Peyer's patch (tissue), 4 donors: Measurements from ENCODE around the gene MORF4L2. TPM values are rescaled to one million over a fixed set of nuclear protein-coding genes. Genes with fewer than 3 reads are reported as not detected.
"Not testable (repeated sequence)": the region's sequence is repeated elsewhere in the genome, so short reads cannot be mapped to it uniquely, and the experiment has no call there.

Source experiments
- DNase-seq, 3 donors: peaks; one replicate each; pipeline ENCODE4 v3.0.0-alpha.2; 2017 to 2019
- H3K27ac ChIP-seq, 4 donors: fragments of 200-600 bp; sonication (generic); one replicate each; pipeline ENCODE4 v1.5.1; 2016 to 2019
- H3K27me3 ChIP-seq, 2 donors: fragments of 200-600 bp; sonication (generic); one replicate each; pipeline ENCODE4 v1.5.1; 2019
- H3K36me3 ChIP-seq, 3 donors: fragments of 200-600 bp; sonication (generic); one replicate each; pipeline ENCODE4 v1.5.1; 2016 to 2019
- H3K4me1 ChIP-seq, 4 donors: fragments of 200-600 bp; sonication (generic); one replicate each; pipeline ENCODE4 v1.5.1; 2016 to 2019
- H3K4me3 ChIP-seq, 4 donors: fragments of 200-600 bp; sonication (generic); 1 replicate in 3 of 4; 2 replicates in 1 of 4; pipeline ENCODE4 v1.5.1; 2016 to 2019; ENCODE audit warnings: mild to moderate bottlenecking in 1 of 4
- H3K9me3 ChIP-seq, 4 donors: fragments of 200-600 bp; sonication (generic); one replicate each; pipeline ENCODE4 v1.5.1; 2016 to 2019; ENCODE audit warnings: mild to moderate bottlenecking in 1 of 4
- POLR2A ChIP-seq, 2 donors: fragments of 450-650 bp; IDR thresholded peaks; one replicate each; pipeline ENCODE4 v1.5.1; 2017; ENCODE audit warnings: antibody characterized with exemption in 2 of 2, mild to moderate bottlenecking in 2 of 2, moderate library complexity in 2 of 2
- total RNA-seq, 4 donors: library from RNA; depleted of rRNA; stranded (reverse); fragments of >200 nt; gene quantifications; one replicate each; pipeline ENCODE4 v1.1.0, GENCODE V29; 2016
- TF ChIP-seq, protein P1 (sequence below), 6 experiments: fragments of 450-650 bp in 4 of 6; fragments of 200-600 bp in 2 of 6; sonication (generic) in 1 of 6; IDR thresholded peaks; one replicate each; pipeline ENCODE4 v1.5.1; 2017 to 2019; ENCODE audit warnings: antibody characterized with exemption in 6 of 6, mild to moderate bottlenecking in 3 of 6, moderate library complexity in 1 of 6

Gene MORF4L2
- total RNA-seq, 4 donors from 2014 or later, result 113 to 280 (median 168) TPM

DNA sequence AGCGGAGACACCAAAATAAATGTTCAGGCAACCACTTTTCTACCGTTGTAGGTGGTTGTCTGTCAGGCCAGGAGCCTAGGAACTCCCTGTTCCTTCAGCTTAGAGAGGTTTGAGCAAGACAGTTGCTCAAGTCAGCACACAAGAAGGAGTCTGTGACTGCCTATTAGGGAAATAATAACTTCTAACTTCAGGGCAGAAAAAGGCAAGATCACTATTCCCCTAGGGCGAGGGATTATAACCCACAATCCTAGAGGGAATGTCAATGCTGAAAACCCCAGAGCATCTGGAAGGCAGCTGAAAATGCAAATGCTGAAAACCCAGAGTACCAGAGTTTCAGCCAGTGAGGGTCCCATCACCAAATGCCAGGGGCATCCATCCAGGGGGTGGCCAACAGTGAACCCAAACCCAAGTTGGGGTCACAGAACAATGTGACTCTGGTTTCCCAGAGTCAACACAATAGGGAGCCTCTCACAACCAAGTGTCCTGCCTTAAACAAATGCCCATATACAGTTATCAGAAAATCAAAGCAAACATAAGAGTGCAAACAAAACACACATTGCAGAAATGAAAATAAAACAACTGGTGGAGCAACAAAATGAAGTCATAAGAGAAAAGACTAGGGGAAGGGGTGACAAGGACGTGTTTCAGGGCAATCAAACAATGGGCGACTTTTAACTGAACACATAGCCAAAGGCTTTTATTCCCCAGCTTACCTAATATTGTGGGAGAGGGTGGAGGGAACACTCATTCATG, 27.6 kb downstream of the MORF4L2 start:
- H3K27ac ChIP-seq, result no peak overlapping the region
- TF ChIP-seq POLR2A (IDR thresholded peaks at IDR 0.05), result no peak
- TF ChIP-seq, protein P1, sequence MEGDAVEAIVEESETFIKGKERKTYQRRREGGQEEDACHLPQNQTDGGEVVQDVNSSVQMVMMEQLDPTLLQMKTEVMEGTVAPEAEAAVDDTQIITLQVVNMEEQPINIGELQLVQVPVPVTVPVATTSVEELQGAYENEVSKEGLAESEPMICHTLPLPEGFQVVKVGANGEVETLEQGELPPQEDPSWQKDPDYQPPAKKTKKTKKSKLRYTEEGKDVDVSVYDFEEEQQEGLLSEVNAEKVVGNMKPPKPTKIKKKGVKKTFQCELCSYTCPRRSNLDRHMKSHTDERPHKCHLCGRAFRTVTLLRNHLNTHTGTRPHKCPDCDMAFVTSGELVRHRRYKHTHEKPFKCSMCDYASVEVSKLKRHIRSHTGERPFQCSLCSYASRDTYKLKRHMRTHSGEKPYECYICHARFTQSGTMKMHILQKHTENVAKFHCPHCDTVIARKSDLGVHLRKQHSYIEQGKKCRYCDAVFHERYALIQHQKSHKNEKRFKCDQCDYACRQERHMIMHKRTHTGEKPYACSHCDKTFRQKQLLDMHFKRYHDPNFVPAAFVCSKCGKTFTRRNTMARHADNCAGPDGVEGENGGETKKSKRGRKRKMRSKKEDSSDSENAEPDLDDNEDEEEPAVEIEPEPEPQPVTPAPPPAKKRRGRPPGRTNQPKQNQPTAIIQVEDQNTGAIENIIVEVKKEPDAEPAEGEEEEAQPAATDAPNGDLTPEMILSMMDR (IDR thresholded peaks at IDR 0.05), result no peak
- DNase-seq, result no peak

DNA sequence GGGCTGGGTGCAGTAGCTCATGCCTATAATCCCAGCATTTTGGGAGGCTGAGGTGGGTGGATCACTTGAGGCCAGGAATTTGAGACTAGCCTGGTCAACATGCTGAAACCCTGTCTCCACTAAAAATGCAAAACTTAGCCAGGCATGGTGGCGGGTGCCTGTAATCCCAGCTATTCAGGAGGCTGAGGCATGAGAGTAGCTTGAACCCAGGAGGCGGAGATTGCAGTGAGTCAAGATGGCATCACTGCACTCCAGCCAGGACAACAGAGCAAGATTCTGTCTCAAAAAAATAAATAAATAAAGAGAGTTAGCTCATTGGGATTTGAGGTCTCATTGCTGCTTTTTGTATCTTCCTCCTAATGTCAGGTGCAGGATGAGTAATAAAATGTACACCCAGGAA, 29.4 kb downstream of the MORF4L2 start:
- not testable (repeated sequence) for DNase-seq, H3K4me3 ChIP-seq, H3K36me3 ChIP-seq, H3K27ac ChIP-seq, H3K4me1 ChIP-seq, H3K9me3 ChIP-seq, H3K27me3 ChIP-seq

More for the DNA sequence above, 27.6 kb downstream of the MORF4L2 start:
- Histone ChIP-seq H3K36me3 (no peaks in the 10 kb centered on the region), H3K9me3 (no peaks in the 10 kb centered on the region), H3K4me3 (no peak overlapping the region), H3K27me3 (no peaks in the 10 kb centered on the region), H3K4me1 (no peaks in the 10 kb centered on the region)

DNA sequence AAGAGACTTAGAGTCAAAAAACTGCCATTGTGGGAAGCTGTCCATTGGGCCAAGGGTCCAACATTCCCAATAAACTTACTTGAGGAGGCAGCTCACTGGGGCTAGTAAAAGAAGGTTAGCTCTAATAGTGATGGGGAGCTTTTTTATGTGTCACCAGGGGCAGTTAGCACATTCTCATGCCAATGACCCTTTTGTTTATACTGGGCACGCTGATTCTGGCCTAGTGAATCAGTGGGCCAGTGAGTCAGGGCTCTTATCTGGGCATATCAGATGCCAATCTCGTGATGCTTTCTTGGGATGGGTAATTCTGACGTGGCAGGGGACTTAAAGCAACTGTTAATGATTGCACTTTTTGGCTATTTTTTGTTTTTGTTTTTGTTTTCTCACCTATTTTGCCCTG, 29.9 kb downstream of the MORF4L2 start:
- TF ChIP-seq, protein P1 (IDR thresholded peaks at IDR 0.05), result no peak
- TF ChIP-seq POLR2A (IDR thresholded peaks at IDR 0.05), result no peak
- no peaks in the 10 kb centered on the region for H3K9me3 ChIP-seq

DNA sequence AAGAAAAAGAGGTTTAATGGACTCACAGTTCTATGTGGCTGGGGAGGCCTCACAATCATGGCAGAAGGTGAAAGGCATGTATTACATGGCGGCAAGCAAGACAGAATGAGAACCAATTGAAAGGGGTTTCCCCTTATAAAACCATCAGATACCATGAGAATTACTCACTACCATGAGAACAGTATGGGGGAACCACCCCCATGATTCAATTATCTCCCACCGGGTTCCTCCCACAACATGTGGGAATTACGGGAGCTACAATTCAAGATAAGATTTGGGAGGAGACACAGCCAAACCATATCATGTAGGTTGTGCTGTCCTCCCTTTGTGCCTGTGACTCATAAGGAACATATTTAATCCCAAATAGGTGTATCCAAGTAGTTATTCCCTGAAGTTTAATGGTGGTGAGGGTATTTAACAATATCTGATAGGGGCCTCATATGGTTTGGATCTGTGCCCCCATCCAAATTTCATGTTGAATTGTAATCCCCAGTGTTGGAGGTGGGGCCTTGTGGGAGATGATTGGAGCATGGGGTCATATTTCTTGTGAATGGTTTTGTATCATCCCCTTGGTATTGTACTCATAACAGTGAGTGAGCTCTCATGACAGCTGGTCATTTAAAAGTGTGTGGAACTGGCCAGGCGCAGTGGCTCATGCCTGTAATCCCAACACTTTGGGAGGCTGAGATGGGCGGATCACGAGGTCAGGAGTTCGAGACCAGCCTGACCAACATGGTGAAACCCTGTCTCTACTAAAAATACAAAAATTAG, 31.1 kb downstream of the MORF4L2 start:
- not testable (repeated sequence) for H3K4me3 ChIP-seq, H3K9me3 ChIP-seq, DNase-seq, H3K4me1 ChIP-seq, H3K36me3 ChIP-seq, H3K27ac ChIP-seq, H3K27me3 ChIP-seq

More for the DNA sequence above, 29.9 kb downstream of the MORF4L2 start:
- Histone ChIP-seq H3K4me3 (no peak overlapping the region), H3K36me3 (no peaks in the 10 kb centered on the region), H3K27ac (no peak overlapping the region), H3K4me1 (no peaks in the 10 kb centered on the region), H3K27me3 (no peaks in the 10 kb centered on the region)
- no peak for DNase-seq

DNA sequence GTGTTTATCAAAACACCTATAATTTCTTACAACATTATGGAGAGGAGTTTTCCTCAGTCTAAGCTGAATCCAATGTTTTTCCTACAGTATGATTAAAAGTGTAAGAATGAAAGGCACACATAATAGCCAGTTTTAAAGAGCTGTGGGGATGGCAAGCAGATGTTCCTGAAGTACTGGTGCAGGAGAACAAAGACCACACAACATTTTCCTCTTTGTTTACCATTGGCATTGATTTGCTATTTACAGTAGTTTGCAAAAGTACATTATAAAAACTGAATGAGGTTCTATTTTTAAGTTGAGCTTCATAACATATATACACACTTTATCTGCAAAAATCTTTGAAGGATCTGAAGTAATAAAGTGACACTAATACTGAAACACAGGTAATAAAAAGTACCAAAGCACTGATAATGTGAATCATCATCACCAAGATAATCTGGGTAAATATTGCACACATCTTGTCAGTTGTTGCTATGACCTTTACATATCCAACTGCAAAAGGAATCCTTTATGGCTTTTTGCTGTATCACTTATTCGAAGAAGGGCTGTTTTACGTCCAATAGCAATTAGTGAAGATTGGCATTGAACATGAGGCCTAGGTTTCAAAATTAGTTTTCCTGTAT, 35.2 kb downstream of the MORF4L2 start:
- no peak for TF ChIP-seq POLR2A (IDR thresholded peaks at IDR 0.05)
- TF ChIP-seq, protein P1 (IDR thresholded peaks at IDR 0.05), result no peak
- no peaks in the 10 kb centered on the region for H3K36me3 ChIP-seq
- no peak overlapping the region for H3K4me3 ChIP-seq
- no peaks in the 10 kb centered on the region for H3K4me1 ChIP-seq
- DNase-seq, result no peak
- H3K27ac ChIP-seq, result no peak overlapping the region
- no peaks in the 10 kb centered on the region for H3K9me3 ChIP-seq
- H3K27me3 ChIP-seq, result no peaks in the 10 kb centered on the region

DNA sequence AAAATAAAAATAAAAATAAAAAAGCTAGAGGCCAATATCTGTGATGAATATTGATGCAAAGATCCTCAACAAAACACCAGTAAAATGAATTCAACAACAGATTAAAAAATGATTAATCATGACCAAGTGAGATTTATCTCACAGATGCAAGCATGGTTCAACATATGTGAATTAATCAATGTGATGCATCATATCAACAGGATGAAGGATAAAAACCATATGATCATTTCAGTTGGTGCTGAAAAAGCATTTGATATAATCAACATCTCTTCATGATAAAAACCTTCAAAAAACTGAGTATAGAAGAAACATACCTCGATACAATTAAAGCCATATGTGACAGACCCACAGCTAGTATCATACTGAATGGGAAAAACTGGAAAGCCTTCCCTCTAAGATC, 38.9 kb downstream of the MORF4L2 start:
- no peak for TF ChIP-seq POLR2A (IDR thresholded peaks at IDR 0.05)

DNA sequence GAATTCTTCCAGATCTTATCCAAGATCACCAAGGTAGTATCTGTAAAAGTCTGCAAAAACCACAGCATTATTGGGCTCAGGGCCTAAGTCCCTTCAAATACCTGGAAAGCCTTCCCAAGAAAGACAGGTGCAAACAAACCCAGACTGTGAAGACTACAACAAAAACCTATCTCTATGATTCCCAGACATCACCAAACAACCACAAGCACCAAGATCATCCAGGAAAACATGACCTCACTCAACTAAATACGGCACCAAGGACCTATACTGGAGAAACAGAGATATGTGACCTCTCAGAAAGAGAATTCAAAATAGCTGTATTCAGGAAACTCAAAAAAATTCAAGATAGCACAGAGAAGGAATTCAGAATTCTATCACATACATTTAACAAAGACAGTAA, 42.4 kb downstream of the MORF4L2 start:
- Histone ChIP-seq H3K4me3 (no peak overlapping the region), H3K27me3 (no peaks in the 10 kb centered on the region), H3K4me1 (no peaks in the 10 kb centered on the region), H3K27ac (no peak overlapping the region), H3K9me3 (no peaks in the 10 kb centered on the region), H3K36me3 (no peaks in the 10 kb centered on the region)
- DNase-seq, result no peak
- TF ChIP-seq POLR2A (IDR thresholded peaks at IDR 0.05), result no peak
- TF ChIP-seq, protein P1 (IDR thresholded peaks at IDR 0.05), result no peak

More for the DNA sequence above, 38.9 kb downstream of the MORF4L2 start:
- Histone ChIP-seq H3K4me1 (no peaks in the 10 kb centered on the region), H3K36me3 (no peaks in the 10 kb centered on the region), H3K9me3 (no peaks in the 10 kb centered on the region), H3K27me3 (no peaks in the 10 kb centered on the region), H3K4me3 (no peak overlapping the region), H3K27ac (no peak overlapping the region)
- no peak for DNase-seq
